HFFc6 (cell line): Measurements from ENCODE around the gene PTPRN2. TPM values are rescaled to one million over a fixed set of nuclear protein-coding genes. Genes with fewer than 3 reads are reported as not detected.

Experiments
- DNase-seq: peaks from one replicate; pipeline ENCODE4 v3.0.0-alpha.2; 2018
- H3K27ac Mint-ChIP-seq: 2 replicates; pipeline ENCODE4 v1.8.0; 2020; ENCODE audit warnings: mild to moderate bottlenecking, mixed read lengths
- H3K27me3 Mint-ChIP-seq: 2 replicates; pipeline ENCODE4 v1.8.0; 2021; ENCODE audit warnings: mild to moderate bottlenecking, moderate library complexity, mixed read lengths; ENCODE audit not compliant: insufficient read depth
- H3K36me3 Mint-ChIP-seq: 2 replicates; pipeline ENCODE4 v1.8.0; 2021; ENCODE audit warnings: low read depth, mixed read lengths
- H3K4me1 Mint-ChIP-seq: 2 replicates; pipeline ENCODE4 v1.8.0; 2020; ENCODE audit warnings: low read depth, mixed read lengths
- H3K4me3 Mint-ChIP-seq: 2 replicates; pipeline ENCODE4 v1.8.0; 2020; ENCODE audit warnings: mild to moderate bottlenecking, moderate library complexity, mixed read lengths
- H3K9me3 Mint-ChIP-seq: 2 replicates; pipeline ENCODE4 v1.8.0; 2020; ENCODE audit warnings: mild to moderate bottlenecking, mixed read lengths
- total RNA-seq, 6 experiments: library from RNA; stranded (reverse); fragmentation: NEBNext Ultra II Directional; extraction: Animal tissue kit (Norgen Biotek cat#: 25700); gene quantifications; 2 replicates in 1 of 6; 3 replicates in 5 of 6; pipeline ENCODE4 v1.2.3, GENCODE V29; 2021
- TF ChIP-seq, protein P1 (sequence below): fragments of 200-600 bp; sonication (generic); IDR thresholded peaks from 2 replicates; pipeline ENCODE4 v1.5.0; 2021; ENCODE audit warnings: antibody characterized with exemption, mild to moderate bottlenecking

PTPRN2 gene
- total RNA-seq, 6 experiments from 2014 or later: 0.05 to 0.27 (median 0.23) TPM

GRCh38 chr7:157813053-157813452 is 774.6 kb downstream of the PTPRN2 start:
- TF ChIP-seq, protein P1, sequence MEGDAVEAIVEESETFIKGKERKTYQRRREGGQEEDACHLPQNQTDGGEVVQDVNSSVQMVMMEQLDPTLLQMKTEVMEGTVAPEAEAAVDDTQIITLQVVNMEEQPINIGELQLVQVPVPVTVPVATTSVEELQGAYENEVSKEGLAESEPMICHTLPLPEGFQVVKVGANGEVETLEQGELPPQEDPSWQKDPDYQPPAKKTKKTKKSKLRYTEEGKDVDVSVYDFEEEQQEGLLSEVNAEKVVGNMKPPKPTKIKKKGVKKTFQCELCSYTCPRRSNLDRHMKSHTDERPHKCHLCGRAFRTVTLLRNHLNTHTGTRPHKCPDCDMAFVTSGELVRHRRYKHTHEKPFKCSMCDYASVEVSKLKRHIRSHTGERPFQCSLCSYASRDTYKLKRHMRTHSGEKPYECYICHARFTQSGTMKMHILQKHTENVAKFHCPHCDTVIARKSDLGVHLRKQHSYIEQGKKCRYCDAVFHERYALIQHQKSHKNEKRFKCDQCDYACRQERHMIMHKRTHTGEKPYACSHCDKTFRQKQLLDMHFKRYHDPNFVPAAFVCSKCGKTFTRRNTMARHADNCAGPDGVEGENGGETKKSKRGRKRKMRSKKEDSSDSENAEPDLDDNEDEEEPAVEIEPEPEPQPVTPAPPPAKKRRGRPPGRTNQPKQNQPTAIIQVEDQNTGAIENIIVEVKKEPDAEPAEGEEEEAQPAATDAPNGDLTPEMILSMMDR: no peak
- Mint-ChIP-seq H3K4me3 (no peak overlapping the region), H3K27ac (no peak overlapping the region)

DNA sequence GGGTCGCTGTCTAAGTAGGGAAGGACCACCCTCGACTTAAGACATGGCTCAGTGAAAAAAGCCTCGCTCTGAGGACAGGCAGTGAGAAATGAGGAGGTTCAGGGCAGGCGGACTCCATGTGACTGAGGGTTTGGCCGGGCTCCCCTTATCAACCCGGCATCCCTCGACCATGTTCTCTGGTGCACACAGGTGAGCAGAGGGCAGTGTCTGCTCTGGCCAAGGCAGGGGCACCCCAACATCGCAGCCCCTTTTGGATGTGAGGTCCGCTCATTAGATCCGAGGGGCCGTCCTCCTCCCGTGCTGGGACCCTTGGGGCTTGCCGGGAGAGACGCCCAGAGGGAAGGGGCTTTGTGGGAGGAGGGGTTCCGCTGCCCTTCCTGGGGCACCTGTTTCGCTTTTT is 775.7 kb downstream of the PTPRN2 start:
- DNase-seq: no peak
- TF ChIP-seq, protein P1: no peak

More at GRCh38 chr7:157813053-157813452, 774.6 kb downstream of the PTPRN2 start:
- Mint-ChIP-seq H3K36me3 (peaks cover 7% of the 10 kb centered on the region), H3K4me1 (no peaks in the 10 kb centered on the region), H3K9me3 (peaks cover 74% of the 10 kb centered on the region), H3K27me3 (no peaks in the 10 kb centered on the region)
- DNase-seq: no peak

GRCh38 chr7:157809863-157810851 is 777.5 kb downstream of the PTPRN2 start:
- Mint-ChIP-seq H3K36me3 (no peaks in the 10 kb centered on the region), H3K27ac (no peak overlapping the region), H3K4me3 (no peak overlapping the region), H3K9me3 (peaks cover 69% of the 10 kb centered on the region), H3K4me1 (no peaks in the 10 kb centered on the region), H3K27me3 (no peaks in the 10 kb centered on the region)
- TF ChIP-seq, protein P1: no peak
- DNase-seq: no peak

More for the DNA sequence above, 775.7 kb downstream of the PTPRN2 start:
- no peak overlapping the region for H3K4me3 Mint-ChIP-seq
- H3K27ac Mint-ChIP-seq: no peak overlapping the region
- H3K4me1 Mint-ChIP-seq: no peaks in the 10 kb centered on the region
- peaks cover 72% of the 10 kb centered on the region for H3K9me3 Mint-ChIP-seq
- no peaks in the 10 kb centered on the region for H3K27me3 Mint-ChIP-seq
- no peaks in the 10 kb centered on the region for H3K36me3 Mint-ChIP-seq

DNA sequence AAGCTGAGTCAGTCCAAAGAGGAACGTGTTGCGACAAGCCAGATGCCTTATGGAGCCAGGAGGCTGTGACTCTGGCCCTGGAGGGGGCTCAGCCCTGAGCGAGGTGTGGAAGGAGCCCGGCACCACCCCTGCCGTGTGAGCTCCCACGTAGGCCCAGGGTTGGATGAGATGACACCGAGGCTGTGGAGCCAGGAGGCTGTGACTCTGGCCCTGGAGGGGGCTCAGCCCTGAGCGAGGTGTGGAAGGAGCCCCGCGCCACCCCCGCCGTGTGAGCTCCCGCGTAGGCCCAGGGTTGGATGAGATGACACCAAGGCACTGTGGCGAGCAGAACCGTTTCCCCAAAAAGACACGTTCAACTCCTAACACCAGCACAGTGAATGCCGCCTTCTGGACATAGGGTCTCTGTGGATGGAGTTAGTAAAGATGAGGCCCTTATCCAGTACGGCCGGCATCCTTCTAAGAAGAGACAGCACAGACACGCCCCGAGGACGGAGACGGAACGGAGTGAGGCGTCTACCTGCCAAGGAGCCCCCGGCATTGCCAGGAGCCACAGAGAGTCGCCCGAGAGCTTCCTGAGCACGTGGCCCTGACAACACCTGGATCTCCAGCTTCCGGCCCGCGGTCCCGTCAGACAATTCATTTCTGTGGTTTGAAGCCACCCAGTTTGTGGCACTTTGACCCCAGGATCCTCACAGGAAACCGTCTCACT is 778.3 kb downstream of the PTPRN2 start:
- Mint-ChIP-seq H3K27me3 (no peaks in the 10 kb centered on the region), H3K9me3 (peaks cover 78% of the 10 kb centered on the region), H3K27ac (no peak overlapping the region), H3K4me1 (no peaks in the 10 kb centered on the region), H3K36me3 (no peaks in the 10 kb centered on the region), H3K4me3 (no peak overlapping the region)
- no peak for DNase-seq
- TF ChIP-seq, protein P1: no peak

- Mint-ChIP-seq H3K9me3 (peaks cover 77% of the 10 kb centered on the region), H3K4me1 (no peaks in the 10 kb centered on the region)
Observed at GRCh38 chr7:157808042-157808441, 779.6 kb downstream of the PTPRN2 start.

More at GRCh38 chr7:157808042-157808441, 779.6 kb downstream of the PTPRN2 start:
- TF ChIP-seq, protein P1: no peak
- H3K36me3 Mint-ChIP-seq: no peaks in the 10 kb centered on the region
- H3K27me3 Mint-ChIP-seq: peaks cover 3% of the 10 kb centered on the region; the same call in 1 of the 2 replicates
- H3K4me3 Mint-ChIP-seq: no peak overlapping the region
- no peak overlapping the region for H3K27ac Mint-ChIP-seq
- DNase-seq: no peak
